ENCODE measurements around the gene PPARG.

- no peak for TF ChIP-seq CTCF (IDR thresholded peaks at IDR 0.05; ENCODE audit: poor library complexity)
- no peak for TF ChIP-seq EZH2 (IDR thresholded peaks at IDR 0.05; ENCODE audit: borderline replicate concordance)
- TF ChIP-seq EZH2phosphoT487 (IDR thresholded peaks at IDR 0.05; ENCODE audit: low read depth, severe bottlenecking, unreplicated experiment): no peak
Measured at GRCh38 chr3:12438318-12438717, 149.4 kb downstream of the PPARG start.

Data from hepatocyte (in vitro differentiated cells).